ENCODE measurements around the gene LRP5. TPM values are rescaled to one million over a fixed set of nuclear protein-coding genes. Genes with fewer than 3 reads are reported as not detected.
A peak's percentile ranks its signal among the peaks of the same experiment; 100 is the strongest.
"Not testable (repeated sequence)": the region's sequence is repeated elsewhere in the genome, so short reads cannot be mapped to it uniquely, and the experiment has no call there.

Gene LRP5
- total RNA-seq, 1 donor from 2014 or later: 101 TPM

DNA sequence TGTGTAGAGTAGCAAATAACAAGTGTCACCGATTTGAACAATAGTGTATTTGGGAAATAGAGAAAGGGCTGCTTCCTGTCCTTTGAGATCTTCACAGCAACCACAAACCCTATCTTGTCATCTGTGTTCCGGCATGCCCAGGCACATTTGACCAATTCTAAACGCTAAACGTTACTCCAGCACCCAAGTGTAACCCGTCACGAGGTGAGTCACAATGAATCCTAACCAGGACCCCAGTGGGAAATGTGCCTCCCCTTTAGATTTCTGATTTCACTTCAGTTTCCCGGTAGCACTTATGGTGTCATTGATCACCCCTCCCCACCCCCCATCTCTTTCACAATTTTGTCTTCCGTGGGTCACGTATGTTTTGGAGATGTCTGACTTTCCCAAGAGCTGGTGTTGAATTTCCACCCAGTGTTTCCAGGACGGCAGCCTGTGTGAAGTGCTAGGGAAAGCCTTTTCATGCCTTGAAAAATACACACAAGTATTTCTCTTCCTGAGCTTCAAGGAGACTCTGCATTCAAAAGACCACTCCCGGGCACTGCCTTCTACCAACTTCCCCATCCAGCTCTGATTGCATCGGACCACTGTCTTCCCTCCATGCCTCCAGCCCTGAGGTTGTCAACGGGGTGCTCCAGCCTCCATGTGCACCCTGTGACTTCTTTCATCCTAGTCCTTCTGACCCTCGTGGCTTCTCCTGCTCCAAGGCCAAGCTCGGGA lies 30.1 kb upstream of the LRP5 start:
- DNase-seq (ENCODE audit: low read depth in 2 of 2): peak in 1 of 2 donors; percentile 37

DNA sequence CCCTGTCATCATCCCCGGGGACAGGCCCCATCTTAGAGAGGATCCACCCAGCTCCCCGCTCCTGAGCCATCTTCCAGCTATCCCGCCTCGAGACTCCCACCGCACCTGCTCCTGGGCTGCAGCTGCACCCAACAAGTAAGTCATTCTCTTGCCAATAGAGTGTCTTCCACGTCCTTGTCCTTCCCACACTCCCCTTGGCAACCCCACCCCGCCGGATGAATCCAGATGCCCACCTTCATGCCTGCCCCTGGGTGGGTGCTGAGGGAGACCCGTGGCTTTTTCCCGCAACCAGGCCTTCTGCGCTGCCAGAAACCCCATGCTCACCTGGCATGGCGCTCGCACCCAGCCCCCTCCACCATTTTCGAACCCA lies 29.5 kb upstream of the LRP5 start:
- no peak for DNase-seq (ENCODE audit: low read depth in 2 of 2)

DNA sequence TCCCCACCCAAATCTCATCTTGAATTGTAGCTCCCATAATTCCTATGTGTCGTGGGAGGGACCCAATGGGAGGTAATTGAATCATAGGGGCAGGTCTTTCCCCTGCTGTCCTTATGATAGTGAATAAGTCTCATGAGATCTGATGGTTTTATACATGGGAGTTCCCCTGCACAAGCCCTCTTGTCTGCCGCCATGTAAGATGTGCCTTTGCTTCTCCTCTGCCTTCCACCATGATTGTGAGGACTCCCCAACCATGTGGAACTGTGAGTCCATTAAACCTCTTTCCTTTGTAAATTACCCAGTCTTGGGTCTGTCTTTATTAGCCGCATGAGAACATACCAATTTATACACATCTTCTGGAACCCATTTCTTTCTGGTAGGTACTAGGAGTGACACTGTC lies 27.8 kb upstream of the LRP5 start:
- not testable (repeated sequence) for DNase-seq (ENCODE audit: low read depth in 2 of 2)

DNA sequence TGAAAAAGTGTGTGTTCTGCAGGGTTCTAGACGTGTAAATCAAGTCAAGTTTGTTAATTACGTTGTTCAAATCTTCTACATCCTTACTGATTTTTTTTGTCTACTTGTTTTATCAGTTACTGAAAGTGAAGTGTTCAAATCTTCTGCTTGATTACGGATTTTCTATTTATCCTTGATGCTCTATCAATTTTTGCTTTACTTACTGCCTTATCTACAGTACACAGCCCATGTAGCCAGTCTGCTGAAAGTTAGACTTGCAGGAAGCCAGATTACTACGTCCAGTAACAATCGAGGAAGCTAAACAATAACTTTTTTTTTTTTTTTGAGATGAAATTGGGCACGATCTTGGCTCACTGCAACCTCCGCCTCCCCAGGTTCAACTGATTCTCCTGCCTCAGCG lies 25.0 kb upstream of the LRP5 start:
- peak in 1 of 2 donors; percentile 20 for DNase-seq (ENCODE audit: low read depth in 2 of 2)

DNA sequence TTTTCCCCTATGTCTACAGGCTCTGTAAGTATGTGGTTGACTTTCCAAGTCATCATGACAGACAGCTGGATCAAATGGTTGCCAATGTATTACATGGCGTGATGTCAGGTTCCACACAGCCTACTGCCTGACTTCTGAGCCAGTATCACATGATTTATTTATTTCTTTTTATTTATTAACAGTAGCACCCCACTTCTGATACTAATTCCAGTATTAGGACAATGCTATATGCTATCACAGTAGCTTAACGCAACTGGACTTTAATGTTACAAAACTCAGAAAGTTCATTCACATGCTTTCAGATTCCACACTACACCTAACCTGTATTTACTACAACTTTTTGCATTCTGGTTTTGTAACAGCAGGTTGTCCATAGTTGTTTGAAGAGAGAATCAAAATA lies 22.9 kb upstream of the LRP5 start:
- no peak for DNase-seq (ENCODE audit: low read depth in 2 of 2)

DNA sequence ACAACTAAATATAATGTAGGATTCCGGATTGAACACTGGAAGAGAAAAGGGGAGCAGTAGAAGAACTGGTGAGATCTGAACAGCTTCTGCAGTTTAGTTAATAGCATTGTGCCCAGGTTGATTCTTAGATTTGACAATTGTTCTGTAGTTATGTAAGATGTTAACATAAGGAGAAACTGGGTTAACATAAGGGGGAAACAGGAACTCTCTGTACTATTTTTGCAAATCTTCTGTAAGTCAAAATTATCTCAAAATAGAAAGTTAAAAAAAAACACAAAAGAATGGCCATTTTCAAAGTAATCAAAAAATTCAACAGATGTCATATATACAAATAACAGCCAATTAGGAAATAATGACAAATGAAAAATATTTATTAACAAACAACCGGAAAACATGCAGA lies 18.7 kb upstream of the LRP5 start:
- DNase-seq (ENCODE audit: low read depth in 2 of 2): no peak

DNA sequence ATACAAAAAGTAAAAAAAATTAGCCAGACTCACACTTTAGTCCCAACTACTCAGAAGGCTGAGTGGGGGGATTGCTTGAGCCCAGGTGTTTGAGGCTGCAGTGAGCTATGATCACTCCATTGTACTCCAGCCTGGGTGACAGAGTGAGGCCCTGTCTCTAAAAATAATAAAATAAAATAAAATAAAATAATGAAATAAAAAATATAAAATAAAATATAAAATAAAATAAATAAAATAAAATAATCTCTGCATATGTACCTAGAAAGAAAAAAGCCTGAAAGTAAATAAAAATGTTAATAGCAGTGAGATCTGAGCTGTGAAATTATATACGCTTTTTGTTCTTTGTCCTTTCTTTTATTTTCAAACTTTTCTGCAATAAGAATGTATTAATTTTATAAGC lies 17.1 kb upstream of the LRP5 start:
- DNase-seq (ENCODE audit: low read depth in 2 of 2): no peak

DNA sequence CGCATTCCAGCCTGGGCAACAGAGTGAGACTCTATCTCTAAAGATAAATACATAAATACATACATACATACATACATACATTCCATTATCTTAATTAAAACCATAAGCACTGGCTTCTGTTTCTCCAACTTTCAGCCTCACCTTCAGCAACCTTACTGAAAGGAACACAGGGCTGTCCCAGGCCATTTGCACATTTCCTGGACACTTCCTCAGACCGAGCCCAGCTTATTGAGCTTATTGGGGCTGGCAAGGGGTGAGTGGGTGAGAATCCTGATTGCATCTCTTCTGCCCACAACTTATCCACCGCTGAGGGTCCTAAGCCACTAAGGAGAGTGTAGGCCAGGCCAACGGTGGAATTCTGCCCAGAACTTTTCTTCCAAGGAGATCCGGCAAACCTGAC lies 16.5 kb upstream of the LRP5 start:
- DNase-seq (ENCODE audit: low read depth in 2 of 2): no peak

DNA sequence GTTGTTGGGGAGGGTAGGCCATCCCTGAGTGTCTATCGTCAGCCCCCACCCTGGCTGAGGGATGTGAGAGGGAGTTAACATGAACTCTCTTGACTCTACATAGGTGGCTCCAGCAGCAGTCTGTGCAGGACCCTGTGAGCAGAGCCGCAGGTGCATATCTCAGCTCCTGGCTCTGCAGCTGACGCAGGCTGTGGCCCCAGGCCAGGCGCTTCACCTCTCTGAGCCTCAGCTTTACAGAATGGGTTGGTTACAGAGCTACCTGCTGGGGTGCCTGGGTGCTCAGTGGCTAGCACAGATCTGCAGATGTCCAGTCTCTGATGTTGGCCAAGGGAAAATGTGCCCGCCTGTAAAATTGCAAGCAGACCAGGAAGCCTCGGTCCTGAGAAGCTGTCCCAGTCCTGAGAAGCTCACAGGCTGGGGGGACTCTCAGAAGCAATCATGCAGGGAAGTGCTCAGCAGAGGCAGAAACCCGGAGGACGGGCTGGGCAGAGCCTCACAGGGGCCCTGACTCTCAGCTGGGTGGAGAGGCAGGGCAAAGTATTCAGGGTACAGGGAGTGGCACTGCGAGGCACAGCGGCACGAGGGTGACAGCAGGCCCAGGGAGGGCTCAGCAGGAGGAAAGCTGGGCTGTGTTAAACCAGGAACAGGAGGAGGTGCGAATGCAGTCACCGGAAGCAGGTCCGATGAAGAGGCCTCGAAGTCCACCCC lies 15.9 kb upstream of the LRP5 start:
- DNase-seq (ENCODE audit: low read depth in 2 of 2): no peak

DNA sequence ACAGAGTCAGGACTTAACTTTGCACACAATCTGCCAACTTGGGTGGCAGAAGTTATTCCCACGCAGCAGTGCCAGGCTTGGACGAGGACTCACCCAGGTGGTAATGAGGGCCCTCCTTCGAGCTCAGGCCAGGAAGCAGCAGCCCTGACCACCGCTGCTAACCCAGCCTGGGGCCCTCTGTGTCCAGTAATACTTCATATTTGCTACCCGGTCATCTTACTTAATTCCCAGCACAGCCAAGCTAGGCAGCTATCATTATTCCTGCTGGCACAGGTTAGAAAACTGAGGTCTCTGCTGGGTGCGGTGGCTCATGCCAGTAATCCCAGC lies 15.4 kb upstream of the LRP5 start:
- DNase-seq (ENCODE audit: low read depth in 2 of 2): no peak

DNA sequence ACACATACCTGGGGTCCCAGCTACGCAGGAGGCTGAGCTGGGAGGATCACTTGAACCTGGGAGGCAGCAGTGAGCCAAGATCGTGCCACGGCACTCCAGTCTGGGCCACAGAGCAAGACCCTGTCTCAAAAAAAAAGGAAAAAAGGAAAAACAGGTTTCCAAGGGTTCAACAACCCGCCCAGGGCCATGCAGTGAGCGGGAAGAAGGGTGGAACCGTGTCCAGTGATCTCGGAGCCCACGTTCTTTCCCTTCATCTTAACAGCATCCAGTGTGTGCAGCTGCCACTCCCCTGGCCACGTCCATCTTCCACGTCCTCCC lies 14.9 kb upstream of the LRP5 start:
- no peak for DNase-seq (ENCODE audit: low read depth in 2 of 2)

DNA sequence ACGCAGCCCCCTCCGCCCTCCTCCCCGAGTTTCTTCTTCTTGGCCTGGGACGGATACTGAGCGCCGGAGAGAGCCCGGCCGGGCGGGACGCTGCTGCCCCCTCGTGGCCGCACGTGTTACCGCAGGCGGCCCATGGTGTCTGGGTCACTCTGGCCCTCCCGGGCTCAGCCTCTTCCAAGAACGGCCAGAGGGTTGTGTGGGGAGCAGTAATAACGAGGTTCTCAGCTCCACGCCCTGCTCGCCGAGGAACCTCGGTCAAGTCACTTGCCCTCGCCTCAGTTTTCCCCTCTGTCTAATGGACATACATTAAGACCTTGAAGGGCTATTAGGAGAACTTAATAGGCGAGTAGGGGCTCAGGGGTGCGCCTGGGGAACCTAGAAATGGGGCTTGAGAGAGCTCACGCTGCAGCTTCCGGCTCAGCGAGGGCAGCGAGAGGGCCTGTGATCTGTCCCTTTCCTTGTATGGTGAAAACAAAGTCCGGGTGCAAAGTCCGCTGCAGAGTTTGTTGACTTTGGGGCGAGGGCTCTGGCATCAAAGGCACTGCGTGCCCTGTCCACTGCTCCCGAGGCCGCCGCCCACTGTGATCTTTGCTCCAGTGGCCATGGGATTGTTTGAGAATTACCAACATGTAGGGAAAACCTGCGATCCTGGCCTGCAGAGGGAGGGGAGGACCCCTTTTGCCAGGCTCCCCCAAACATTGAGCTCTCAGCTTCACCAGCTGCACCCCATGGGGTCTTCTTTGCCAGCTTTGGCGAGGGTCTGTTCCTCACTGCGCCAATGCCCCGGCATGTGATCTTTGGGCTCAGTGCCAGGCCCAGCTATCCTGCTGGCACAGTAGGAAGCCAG lies 14.4 kb upstream of the LRP5 start:
- DNase-seq (ENCODE audit: low read depth in 2 of 2): peak; percentile 64 to 67

DNA sequence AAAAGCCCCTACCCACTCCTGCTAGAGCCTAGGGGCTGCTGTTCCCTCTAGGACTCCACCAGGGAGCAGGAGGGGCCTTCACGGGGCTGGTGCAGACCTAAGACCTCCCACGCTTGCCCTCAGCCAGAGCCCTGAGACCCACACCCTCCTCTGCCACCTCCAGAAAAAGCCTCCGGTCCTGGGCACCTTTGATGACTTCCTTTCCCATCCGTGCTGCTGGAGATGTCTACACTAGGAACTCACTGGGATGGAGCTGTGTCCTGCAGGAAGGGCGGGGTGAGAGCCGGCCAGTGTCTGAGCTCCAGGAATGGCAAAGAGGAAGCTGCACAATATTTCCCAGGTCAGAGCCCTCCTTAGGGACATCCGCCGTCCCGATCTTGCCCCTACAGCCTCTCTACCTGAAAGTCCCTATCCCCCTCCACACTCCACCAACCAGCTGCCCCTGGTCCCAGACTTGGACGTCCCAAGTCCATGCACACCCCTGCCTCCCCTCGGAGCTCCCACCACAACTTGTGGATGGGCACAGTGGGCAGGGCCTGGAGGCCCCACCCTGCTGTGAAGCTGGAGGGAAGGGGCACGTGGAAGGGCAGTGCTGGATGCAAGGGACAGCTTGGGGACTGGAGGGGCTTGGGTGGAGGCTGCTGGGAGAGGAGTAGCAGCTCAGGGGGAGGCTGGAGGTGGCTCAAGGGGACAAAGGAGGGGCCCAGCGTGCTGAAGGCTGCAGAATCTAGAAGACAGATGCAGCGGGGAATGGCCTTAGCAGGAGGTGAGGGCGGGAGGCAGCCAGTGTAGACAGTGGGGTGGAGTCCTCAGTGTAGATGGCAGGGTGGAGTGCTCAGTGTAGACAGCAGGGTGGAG lies 13.5 kb upstream of the LRP5 start:
- DNase-seq (ENCODE audit: low read depth in 2 of 2): no peak

DNA sequence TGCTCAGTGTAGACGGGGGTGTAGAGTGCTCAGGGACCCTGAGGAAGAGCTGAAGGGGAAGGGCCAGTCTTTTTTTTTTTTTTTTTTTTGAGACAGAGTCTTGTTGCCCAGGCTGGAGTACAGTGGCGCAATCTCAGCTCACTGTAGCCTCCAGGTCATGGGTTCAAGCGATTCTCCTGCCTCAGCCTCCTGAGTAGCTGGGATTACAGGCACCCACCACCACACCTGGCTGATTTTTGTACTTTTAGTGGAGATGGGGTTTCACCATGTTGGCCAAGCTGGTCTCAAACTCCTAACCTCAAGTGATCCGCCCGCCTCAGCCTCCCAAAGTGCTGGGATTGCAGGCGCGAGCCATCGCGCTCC lies 12.9 kb upstream of the LRP5 start:
- DNase-seq (ENCODE audit: low read depth in 2 of 2): not testable (repeated sequence)

DNA sequence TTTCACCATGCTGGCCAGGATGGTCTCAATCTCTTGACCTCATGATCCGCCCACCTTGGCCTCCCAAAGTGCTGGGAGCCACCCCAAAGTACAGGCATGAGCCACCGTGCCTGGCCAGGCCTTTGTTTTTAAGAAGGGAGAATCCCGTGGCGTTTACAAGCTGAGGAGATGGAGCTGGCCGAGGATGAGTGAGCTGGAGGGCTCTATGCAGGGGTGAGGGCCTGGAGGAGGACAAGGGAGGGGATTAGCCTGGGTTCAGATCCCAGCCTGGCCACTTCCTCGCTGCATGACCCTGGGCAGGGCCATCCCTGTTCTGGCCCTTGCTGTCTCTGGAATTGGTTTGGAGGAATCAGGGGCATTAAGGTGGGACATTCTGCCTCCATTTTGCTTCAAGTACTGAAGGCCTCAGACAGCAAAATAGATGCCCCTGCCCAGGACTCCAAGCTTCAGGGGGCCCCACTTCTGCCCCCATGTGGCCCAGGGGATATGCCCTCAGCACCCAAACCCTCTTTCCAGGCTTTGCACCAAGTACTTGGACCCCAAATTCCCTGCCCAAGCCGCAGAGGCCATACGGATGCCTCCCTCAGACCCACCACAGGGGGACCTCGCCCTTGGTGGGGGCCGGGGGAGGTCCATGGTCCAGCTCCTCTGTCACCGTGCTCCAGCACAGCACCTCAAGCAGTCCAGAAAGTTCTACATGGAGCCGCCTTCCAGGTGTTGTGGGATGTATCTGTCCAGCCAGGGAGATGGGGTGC lies 12.1 kb upstream of the LRP5 start:
- no peak for DNase-seq (ENCODE audit: low read depth in 2 of 2)

DNA sequence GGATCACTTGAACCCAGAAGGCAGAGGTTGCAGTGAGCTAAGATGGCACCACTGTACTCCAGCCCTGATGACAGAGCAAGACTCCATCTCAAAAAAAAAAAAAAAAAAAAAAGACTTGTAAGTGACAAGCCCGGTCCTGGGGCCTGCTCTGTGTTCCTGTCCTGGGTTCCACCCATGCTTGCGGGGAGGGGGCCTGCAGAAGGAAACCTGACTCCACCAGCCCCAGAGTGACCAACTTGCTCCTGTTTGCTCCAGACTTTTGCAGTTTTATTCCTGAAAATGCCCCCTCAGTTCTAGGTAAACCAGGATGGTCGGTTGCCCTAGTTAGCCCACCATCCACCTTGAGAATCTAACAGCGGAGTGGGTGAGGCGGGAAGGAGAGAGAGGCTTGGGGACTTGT lies 10.1 kb upstream of the LRP5 start:
- no peak for DNase-seq (ENCODE audit: low read depth in 2 of 2)

DNA sequence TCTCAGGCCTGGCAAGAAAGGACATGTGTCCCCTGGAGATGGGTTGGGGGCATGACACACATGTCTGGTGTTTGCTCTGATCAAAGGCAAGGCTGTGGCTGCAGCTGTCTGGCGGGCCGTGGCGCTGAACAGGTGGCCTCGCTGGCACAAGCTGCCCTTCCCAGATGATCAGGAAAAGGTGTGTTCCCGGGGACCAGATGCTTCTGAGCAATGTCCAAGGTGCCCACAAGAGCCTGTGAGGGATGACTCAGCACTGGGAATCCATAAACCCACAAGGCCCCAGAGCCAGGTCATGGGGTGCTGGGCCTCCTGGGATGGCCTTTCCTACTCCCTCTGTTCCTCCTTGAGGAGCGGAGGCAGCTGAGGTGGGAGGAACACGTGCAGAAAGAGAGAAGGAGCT lies 9.7 kb upstream of the LRP5 start:
- no peak for DNase-seq (ENCODE audit: low read depth in 2 of 2)

DNA sequence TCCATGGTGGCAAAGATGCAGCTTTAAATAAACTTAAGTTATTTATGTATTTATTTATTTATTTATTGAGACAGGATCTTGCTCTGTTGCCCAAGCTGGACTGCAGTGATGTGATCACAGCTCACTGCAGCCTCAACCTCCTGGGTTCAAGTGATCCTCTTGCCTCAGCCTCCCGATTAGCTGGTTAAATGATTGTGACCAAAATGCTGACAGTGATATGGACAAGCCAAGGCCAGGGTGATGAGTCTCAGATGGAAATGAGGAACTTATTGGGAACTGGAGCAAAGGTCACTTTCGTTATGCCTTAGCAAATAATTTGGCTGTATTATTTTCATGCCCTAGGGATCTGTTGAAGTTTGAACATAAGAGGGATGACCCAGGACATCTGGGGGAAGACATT lies 9.3 kb upstream of the LRP5 start:
- DNase-seq (ENCODE audit: low read depth in 2 of 2): no peak

DNA sequence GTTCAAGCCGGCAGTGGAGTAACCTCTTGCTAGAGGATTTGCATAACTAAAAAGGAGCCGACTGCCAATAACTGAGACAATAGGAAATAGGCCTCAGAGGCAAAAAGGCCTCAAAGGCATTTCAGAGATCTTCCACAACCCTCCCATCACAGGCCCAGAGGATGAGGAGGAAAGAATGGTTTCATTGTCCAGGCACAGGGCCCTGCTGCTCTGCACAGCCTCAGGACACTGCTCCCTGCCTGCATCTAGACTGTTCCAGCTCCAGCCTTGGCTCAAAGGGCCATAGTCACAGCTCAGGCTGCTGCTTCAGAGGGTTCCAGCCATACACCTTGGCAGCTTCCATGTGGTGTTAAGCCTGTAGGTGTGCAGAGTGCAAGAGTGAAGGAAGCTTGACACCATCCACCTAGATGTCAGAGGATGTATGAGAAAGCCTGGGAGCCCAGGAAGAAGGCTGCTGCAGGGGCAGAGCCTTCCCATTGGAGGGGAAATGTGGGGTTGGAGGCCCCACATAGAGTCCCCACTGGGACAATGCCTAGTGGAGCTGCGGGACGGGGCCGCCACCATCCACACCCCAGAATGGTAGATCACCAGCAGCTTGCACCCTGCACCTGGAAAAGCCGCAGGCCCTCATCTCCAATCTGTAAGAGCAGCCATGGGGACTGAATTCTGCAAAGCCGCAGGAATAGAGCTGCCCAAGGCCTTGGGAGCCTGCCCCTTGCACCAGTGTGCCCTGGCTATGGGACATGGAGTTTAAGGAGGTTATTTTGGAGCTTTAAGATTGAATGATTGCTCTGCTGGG lies 8.2 kb upstream of the LRP5 start:
- DNase-seq (ENCODE audit: low read depth in 2 of 2): no peak

DNA sequence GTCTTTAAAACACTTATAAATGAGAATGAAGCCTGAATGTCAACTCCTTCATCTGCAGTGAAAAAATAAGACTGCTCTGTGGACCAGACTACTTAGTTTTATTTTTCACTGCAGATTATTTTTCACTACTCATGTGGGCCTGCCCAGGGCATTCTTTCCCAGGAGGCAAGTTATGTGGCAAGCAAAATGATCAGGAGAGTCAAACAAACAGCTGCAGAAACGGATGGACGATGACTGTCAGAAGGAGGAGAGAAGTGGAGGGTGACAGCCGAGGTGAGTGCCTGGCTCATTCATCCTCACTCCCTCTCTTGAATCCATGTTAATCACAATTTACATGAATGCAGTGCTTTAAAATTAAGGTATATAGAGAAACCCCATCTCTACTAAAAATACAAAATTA lies 5.8 kb upstream of the LRP5 start:
- DNase-seq (ENCODE audit: low read depth in 2 of 2): no peak

All from lung microvascular endothelial cell (primary cell).